GM21526 (cell line): ENCODE results near the gene NDUFC2.
"Not testable (repeated sequence)": the region's sequence is repeated elsewhere in the genome, so short reads cannot be mapped to it uniquely, and the experiment has no call there.

ENCODE experiments used
- ATAC-seq: cut with Tn5 transposase; IDR thresholded peaks from one replicate; pipeline ENCODE4 v1.9.1; 2021; ENCODE audit warnings: moderate library complexity; ENCODE audit not compliant: unreplicated experiment, low FRiP score

NDUFC2 gene

DNA sequence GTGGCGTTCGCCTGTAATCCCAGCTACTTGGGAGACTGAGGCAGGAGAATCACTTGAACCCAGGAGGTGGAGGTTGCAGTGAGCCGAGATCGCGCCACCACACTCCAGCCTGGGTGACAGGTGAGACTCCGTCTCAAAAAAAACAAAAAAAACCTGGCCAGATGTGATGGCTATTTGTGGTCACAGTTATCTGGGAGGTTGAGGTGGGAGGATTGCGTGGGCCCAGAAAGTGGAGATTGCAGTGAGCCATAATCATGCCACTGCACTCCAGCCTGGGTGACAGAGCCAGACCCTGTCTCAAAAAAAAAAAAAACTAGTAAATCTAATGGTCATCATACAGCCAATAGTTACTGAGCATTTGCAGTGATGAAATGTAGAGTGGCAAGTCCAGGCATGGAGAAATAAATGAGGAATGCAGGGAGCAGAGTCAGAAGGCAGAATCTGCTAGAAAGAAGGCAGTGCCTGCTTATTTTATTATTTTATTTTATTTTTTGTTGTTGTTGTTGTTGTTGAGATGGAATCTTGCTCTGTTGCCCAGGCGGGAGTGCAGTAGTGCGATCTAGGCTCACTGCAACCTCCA is 19.8 kb downstream of the NDUFC2 start:
- ATAC-seq, result not testable (repeated sequence)

DNA sequence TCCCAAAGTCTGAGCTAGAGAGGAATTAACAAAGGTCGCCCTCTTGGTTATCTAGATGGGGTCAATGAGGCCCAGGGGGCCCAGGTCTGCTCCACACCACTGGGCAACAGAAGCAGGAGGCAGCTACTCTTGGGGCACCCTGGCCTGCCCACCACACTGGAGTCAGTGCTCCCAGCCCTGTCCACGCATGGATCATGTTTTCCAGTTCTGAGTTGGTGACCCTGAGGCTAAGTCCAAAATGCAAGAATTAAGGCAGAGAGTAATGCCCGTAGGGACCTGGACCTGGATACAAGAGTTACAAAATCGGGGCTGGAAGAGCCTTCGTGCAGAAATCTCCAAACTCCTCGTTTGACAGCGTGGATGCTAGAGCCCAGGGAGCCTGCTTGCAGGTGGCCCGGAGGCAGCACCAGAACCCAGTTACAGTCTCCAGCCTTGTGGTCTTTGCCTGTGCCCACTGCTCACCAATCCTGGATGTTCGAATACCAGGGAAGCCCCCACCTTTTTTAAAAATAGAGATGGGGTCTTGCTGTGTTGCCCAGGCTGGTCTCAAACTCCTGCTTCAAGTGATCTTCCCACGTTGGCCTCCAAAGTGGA is 22.1 kb downstream of the NDUFC2 start:
- no peak for ATAC-seq

DNA sequence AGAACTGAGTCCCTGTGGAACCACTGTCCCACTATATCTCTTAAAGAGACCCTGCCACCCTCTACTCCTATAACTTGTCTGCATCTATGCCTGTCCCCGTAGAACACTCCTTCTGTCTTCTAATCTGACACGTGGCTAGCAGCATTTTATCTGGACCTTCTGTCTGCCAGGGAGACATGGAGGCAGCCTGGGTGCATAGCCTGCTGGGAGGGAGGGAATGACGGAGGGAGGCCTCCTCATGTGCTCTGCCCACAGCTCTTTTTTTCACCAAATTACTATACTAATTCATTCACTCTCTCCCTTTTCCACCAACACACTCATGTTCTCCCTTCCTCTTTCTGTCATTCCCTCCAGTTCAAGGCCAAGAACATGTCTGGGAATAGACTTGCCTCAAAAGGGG is 23.6 kb downstream of the NDUFC2 start:
- ATAC-seq, result no peak

DNA sequence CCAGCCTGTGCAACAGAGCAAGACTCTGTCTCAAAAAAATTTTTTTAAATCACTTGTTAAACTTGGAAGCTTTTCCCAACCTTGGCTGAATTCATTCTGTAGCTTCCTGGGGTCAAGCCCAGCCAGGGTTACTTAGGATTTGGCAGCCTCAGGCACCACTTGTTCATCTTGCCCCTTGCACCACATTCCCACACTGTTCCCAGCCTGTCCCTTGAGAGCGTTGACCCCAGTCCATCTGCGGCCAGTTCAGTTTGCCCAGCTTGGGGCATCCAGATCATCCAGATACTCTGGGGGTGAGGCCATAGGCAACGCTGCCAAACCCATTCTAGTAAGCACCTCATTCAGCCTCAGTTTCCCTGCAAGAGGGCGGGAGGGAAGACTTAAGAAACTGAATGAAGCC is 24.7 kb downstream of the NDUFC2 start:
- no peak for ATAC-seq

DNA sequence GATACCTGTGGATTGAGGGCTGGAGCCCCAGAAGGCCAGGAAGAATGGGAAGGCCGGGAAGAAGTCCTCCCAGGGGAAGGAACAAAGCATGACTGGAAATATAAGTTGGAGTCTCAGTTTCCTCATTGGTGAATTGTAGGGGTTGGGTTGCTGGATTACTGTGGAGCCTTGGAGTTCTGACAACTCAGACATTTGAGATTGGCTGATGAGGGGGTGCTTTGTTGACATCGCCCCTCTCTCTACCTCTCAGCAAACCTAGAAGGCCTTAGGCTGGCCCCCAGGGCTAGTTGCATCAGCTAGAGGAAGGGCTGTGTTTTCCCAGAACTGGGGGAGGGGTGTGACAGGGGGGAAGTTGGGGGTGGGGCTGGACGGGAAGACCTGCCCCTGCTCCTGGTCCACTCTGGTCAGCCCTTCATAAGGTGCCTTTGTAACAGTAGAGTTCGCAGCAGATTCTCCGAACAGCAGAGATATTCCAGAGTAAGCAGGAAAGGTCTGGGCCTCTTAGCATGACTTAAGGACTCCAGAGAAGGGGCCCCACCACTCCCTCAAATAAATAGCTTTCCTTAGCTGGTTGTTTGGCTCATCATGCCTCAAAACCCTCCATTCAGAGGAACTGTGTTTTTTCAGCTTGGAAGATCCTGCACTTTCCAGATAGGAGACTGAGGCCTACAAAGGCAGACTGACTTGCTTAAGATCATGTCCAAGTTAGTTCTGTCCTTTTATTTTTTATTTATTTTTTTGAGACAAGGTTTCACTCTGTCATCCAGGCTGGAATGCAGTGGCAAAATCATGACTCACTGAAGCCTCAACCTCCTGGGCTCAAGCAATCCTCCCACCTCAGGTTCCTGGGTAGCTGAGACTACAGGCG is 28.5 kb downstream of the NDUFC2 start:
- ATAC-seq, result no peak

DNA sequence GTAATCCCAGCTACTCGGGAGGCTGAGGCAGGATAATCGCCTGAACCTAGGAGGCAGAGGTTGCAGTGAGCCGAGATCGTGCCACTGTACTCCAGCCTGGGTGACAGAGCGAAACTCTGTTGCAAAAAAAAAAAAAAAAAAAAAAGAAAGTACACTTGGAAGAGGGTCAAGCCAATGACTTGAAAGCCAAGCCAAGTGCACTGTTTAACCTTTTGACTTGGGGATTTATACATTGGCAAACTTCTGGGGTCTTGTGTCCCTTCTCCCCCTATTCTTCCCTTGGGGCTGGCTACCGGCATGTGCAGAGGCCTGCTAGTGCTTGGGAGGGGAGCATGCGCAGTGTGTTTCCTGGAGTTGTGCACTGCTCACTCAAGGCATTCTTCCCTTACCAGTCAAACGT is 30.3 kb downstream of the NDUFC2 start:
- no peak for ATAC-seq

DNA sequence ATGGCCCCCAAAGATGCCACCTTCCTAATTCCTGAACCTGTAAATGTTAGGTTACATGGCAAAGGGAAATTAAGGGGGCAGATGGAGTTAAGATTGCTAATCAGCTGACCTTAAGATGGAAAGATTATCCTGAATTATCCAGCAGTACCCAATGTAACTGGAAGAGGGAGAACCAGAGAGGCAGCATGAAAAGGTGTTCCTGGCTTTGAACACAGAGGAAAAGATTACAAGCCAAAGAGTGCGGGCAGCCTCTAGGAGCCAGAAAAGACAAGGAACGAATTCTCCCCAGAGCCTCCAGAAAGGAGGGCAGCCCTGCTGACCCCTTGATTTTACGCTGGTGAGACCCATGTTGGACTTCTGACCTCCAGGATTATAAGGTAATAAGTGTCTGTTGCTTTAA is 31.1 kb downstream of the NDUFC2 start:
- ATAC-seq, result no peak

DNA sequence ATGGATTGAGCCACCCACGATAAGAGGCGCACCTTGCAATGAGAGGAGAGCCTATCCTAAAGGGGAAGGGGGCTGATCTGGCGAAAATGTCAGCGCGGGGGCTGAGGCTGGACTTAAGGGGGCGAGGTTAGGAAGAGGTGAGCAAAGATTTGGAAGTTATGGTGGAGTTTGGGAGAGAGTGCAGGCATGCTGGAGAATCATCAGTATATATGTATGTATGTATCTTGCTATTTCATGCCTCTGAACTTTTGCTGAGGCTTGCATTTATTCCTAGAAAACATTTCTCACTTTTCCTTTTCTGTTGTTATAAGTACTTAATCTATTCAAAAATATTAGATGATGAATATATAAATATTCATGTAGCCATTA is 33.2 kb downstream of the NDUFC2 start:
- ATAC-seq, result no peak

DNA sequence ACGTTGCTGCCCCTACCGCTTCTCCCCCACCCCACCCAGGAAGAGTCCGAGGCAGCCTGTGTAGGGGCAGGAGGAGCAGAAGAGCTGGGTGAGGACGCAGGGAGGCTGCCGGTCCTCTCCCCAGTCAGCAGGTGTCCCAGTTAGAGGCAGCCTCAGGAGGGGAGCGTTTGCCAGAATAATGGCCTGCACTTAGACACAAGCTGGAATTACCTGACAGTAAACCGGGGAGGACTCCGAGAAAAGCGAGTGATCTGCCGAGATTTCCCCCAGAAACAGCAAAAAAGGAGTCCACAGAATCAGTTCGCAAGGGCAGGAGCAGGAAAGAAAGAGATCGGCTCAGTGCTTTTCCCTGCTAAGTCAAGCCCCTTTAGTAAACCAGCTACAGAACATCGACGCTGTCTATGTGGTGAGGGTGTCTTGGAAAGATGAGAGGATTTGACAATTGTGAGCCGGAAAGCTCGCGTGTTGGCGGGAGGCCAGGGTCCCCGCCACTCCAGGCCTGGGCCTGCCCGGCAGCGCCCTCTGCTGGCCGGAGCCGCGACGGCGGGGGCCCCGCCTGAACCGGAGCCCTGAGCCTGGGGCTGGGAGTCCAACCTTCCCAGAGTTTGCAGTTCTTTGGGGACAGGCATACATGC is 33.7 kb downstream of the NDUFC2 start:
- peak; percentile 66 for ATAC-seq

DNA sequence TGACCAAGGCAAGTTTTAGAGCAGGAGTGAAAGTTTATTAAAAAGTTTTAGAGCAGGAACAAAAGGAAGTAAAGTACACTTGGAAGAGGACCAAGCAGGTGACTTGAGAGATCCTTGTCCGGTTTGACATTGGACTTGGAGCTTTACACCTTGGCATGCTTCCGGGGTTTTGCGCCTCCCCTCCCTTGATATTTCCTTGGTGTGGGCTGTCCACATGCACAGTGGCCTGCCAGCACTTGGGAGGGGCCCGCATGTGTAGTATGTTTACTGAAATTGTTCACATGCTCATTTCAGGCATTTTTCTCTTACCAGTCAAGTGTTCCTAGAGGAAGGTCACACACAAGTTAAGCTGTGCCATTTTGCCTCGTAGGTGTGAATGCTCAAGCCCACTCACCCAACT is 35.0 kb downstream of the NDUFC2 start:
- ATAC-seq, result no peak

DNA sequence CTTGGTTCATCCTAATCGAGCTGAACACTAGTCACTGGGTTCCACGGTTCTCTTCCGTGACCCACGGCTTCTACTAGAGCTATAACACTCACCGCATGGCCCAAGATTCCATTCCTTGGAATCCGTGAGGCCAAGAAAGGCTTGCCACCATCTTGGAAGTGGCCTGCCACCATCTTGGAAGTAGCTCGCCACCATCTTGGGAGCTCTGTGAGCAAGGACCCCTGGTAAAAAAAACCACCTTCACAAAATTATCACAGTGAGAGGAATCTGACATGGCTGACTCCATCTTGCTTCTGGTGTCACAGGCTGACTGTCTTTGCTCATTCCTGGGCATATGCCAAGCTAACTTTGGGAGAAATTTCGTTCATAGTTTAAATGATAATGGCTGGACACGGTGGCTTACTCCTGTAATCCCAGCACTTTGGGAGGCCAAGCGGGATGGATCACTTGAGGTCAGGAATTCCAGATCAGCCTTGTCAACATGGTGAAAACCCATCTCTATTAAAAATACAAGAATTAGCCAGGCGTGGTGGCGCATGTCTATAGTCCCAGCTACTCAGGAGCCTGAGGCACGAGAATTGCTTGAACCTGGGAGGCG is 37.7 kb downstream of the NDUFC2 start:
- no peak for ATAC-seq

DNA sequence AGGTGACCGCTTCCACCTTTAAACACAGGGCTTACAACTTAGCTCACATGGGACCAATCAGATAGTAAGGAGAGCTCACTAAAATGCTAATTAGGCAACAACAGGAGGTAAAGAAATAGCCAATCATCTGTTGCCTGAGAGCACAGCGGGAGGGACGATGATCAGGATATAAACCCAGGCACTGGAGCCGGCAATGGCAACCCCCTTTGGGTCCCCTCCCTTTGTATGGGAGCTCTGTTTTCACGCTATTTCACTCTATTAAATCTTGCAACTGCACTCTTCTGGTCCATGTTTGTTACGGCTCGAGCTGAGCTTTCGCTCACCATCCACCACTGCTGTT is 38.3 kb downstream of the NDUFC2 start:
- not testable (repeated sequence) for ATAC-seq

DNA sequence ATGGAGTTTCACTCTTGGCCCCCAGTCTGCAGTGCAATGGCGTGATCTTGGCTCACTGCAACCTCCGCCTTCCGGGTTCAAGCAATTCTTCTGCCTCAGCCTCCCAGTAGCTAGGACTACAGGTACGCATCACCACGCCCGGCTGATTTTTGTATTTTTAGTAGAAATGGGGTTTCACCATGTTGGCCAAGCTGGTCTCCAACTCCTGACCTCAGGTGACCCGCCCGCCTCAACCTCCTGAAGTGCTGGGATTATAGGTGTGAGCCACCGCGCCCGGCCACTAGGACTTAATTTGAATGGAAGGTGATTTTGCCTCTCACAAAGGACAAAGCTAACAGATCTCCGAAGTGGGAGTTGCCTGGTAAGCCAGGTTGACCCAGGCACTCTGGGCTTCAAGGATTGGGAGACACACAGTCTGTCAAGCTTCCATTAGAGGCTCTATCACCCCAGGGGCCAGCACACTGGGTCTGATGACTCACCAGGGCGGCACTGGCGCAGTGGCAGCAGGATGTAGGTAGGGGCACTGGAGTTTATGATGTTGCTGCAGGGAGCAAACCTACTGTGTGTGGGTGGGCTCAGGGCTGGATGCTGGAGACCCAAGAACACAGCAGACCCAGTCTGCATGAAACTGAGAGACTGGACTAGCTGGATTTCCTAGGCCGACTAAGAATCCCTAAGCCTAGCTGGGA is 38.8 kb downstream of the NDUFC2 start:
- no peak for ATAC-seq

DNA sequence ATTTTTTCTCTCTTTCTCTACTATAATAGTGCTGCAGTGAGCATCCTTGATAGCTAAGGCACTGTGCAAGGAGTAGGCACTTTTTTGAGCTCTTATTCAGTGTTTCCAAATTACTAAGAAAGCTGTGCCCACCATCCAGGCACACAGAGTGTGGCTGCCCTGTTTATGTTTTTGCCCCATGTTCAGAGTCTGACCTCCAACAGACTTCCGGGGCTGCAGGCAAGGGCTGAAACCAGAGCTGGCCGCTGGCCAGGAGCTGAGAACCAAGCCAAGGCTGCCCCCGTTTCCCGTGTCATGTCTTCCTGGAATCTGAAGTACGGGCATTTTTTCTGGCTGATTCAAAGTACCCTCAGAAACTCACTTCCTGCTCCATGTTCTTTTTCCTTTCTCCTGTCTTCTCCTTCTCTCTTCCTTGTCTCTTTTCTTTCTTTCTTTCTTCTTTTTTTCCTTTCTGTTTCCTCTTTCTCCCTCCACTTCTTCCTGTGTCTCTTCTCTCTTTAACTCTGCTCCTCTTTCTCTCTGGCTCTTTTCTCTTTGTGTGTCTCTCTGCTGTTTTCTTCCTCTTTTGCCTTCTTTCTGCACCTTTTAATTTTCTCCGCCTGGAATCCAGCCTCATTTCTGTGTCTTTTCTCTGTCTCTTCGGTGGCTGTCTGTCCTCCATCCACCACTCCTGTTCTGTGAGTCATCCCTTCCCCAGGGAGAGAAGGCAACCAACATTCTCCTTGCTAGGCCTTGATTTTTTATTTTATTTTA is 39.6 kb downstream of the NDUFC2 start:
- no peak for ATAC-seq

DNA sequence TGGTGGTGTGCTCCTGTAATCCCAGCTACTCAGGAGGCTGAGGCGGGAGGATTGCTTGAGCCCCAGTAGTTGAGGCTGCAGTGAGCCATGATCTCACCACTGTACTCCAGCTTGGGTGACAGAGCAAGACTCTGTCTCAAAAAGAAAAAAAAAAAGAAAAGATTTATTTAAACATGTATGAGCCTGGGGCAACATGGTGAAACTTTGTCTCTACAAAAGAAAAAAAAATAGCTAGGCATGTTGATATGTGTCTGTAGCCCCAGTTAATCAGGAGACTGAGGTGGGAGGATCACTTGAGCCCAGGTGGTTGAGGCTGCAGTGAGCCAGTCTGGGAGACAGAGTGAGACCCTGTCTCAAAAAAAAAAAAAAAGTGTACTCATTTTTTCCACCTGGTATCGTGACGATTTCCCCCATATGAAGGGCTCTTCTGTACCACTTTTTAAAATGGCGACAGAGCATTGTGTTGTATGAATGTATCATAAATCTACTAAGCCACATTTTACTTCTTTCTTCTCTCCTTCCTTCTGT is 40.2 kb downstream of the NDUFC2 start:
- no peak for ATAC-seq

DNA sequence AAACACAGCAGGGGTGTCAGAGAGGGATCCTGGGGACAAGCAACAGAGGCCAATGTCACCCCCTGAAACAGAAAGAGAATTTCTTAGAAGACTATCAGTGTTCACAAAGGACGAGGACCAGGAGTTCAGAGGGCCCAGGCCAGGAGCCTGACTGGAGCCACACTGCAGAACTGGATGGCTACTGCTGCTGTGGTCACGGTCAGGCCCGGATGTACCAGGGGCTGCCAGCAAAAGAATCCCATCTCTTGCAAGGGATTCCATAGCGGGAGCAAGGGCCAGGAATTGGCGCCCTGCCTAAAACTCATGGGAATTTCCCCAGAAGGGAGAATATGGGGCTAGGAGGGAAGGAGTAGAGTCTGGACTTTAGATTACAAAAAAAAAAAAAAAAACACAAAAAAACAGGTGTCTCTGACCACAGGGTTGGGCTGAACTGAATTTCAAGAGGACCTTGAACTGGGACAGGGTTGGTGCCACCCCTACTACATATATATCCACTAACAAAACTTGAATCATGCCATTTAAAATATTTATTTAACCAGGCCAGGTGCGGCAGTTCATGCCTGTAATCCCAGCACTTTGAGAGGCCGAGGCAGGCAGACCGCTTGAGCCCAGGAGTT is 40.9 kb downstream of the NDUFC2 start:
- ATAC-seq, result no peak

DNA sequence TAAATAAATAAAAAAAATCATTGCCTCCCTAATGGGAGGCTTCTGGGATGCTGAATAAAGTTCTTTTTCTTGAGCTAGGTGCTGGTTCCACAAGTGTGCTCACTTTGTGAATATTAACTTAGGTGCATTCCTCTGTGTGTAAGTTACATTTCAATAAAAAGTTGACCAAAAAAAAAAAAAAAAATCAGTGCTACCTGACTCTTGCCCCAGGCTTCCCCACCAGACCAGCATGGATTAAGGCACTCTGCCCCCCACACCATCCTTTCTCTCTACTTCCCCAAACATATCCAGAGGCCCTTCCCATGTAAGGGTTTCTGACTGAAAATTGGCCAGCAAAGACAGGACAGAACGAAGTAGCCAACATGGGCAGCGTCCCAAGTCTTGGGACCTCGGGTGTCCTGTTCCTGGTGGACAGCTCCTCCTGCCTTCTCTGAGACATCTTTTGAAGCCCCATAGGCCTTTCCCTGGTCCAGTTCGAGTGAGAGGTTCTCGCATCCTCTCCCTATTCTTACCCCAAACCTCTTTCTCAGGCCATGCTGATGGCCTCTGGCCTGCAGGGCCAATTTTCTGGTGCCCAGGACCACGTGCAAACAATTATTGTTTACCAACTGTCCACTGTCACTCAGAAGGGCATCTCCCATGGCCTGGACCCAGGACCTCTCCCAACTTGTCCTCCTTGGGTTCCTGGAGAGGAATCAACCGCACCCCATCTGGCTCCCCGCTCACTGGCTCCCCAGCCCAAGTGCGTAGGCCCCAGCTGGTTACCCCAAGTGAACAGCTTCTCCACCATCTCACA is 41.6 kb downstream of the NDUFC2 start:
- no peak for ATAC-seq

DNA sequence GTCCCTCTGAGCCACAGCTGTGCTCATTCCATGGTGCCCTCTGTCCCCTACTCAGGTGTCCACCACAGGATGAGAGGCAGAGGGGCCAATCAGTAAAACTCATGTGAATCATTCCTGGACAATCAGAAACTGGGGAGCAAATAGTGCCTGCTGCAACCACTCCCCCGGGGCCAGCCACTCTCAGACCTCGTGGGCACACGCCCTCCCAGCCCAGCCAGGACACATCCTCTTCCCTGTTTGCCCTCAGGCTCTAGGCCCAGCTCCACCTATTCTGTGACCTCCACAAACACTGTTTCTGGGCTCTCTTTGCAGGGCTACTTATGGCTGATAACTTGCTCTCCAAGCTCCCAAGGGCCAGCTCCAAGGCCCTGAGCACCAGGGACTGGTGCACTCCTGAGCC is 42.6 kb downstream of the NDUFC2 start:
- no peak for ATAC-seq
